GM18951 (cell line): Measurements from ENCODE around the gene C3orf22.

Experiments
- POLR2A ChIP-seq: IDR thresholded peaks from 4 replicates; pipeline ENCODE4 v1.6.1; 2011; ENCODE audit warnings: mild to moderate bottlenecking; ENCODE audit not compliant: insufficient read length, insufficient read depth; ENCODE audit errors: extremely low read depth
- in situ Hi-C: fragments of 300-500 bp; cut with MboI; formaldehyde crosslinking; loops from one replicate; pipeline ENCODE4 v1.12.0; 2022; ENCODE audit warnings: low sequenced_read_pairs, mixed read lengths, inconsistent platforms; ENCODE audit not compliant: unreplicated experiment

Gene C3orf22

DNA sequence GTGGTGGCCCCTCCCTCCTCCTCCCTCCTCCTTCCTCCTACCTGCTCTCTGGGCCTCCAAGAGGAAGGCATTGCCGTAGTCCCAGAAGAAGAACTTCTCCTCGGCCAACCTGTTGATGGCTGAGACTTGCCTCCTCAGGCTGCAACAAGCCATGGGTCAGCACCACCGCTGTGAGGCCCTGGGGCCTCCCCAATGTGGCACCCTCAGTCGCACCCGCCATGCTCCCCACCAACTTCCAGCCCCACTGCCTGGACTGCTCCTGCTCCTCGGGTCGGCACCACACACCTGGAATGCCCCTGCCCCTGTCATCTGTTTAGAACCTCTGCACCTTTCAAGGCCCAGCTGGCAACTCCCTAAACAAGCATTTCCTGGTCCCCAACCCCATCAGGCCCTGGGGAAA lies 58.7 kb downstream of the C3orf22 start:
- no peak for TF ChIP-seq POLR2A
- in situ Hi-C loops: no loop called here
